Astrocyte of the spinal cord (primary cell): ENCODE results near the gene GARS1.

Source experiments
- DNase-seq: peaks from one replicate; pipeline ENCODE4 v3.0.0; 2011; ENCODE audit warnings: low read depth, low spot score
- H3K4me3 ChIP-seq: 2 replicates; pipeline ENCODE4 v1.5.1; 2011; ENCODE audit warnings: low read depth, mild to moderate bottlenecking, low read length, moderate library complexity
- in situ Hi-C: cut with HindIII; loops from 2 replicates; pipeline ENCODE4 v1.10.0; 2017; ENCODE audit warnings: low sequenced_read_pairs
- TF ChIP-seq, protein P1 (sequence below): IDR thresholded peaks from 2 replicates; pipeline ENCODE4 v1.5.1; 2012; ENCODE audit warnings: low read depth, mild to moderate bottlenecking, low read length, inconsistent platforms

The GARS1 gene

DNA sequence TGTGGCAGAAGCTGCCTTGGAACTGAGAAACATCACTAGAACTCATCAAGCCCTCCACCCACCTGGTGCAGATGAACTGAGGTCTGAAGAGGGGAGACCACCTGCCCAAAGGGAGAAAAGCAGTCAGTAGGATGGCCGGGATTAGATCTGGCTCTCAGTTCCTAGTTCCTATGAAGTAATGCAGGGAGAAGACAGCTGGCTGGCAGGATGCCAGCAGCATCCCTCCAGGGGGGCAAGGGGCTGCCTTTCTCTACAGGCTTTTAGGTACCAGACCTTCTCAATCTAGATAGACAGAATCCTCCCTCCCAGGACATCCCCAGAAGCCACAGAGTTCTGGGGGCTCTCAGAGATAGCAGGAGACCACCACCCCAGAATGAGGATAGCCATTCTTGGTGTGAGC is 79.7 kb downstream of the GARS1 start:
- in situ Hi-C loops: no loop called here
- no peak overlapping the region for H3K4me3 ChIP-seq
- TF ChIP-seq, protein P1, sequence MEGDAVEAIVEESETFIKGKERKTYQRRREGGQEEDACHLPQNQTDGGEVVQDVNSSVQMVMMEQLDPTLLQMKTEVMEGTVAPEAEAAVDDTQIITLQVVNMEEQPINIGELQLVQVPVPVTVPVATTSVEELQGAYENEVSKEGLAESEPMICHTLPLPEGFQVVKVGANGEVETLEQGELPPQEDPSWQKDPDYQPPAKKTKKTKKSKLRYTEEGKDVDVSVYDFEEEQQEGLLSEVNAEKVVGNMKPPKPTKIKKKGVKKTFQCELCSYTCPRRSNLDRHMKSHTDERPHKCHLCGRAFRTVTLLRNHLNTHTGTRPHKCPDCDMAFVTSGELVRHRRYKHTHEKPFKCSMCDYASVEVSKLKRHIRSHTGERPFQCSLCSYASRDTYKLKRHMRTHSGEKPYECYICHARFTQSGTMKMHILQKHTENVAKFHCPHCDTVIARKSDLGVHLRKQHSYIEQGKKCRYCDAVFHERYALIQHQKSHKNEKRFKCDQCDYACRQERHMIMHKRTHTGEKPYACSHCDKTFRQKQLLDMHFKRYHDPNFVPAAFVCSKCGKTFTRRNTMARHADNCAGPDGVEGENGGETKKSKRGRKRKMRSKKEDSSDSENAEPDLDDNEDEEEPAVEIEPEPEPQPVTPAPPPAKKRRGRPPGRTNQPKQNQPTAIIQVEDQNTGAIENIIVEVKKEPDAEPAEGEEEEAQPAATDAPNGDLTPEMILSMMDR: no peak
- DNase-seq: no peak

DNA sequence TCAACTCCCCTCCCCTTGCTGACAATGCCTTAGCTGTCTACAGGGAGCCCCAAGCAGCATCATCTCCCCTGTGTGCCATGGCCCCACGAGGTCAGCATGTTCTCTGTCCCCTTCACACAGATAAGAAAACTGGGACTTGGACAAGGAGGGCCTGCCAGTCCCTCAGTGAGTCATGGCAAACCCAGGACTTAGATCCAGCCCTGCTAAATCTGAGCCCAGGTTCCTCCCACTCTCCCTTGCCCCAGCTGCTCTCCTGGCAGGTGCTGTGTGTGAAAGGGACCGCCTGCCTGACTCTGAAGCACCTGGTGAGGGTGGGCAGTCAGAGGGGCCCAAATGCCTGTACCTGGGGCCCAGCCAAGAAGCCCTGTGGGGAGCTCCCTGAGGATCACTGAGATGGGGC is 80.2 kb downstream of the GARS1 start:
- in situ Hi-C loops: no loop called here
- no peak overlapping the region for H3K4me3 ChIP-seq
- TF ChIP-seq, protein P1: no peak

DNA sequence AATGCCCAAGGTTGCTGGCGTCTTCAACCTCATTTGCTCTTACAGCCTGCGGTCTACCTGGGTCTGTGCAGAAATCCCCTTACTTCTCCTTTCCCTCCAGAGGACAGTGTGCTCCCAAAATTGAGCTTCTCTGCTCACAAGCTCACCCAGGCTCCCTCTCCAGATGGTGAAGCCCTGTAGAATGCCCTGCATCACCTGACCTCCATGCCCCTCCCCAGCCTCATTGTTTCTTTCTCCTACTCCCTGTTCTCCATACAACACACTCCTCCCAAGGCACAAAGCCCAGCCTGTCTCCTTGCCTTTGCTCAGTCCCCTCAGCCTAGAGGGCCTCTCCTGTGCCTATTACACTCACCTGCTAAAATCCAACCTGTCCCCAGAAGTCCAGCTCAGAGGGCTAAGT is 84.1 kb downstream of the GARS1 start:
- DNase-seq: no peak
- TF ChIP-seq, protein P1: no peak
- no peak overlapping the region for H3K4me3 ChIP-seq
- in situ Hi-C loops: no loop called here

More for the DNA sequence above, 80.2 kb downstream of the GARS1 start:
- no peak for DNase-seq

DNA sequence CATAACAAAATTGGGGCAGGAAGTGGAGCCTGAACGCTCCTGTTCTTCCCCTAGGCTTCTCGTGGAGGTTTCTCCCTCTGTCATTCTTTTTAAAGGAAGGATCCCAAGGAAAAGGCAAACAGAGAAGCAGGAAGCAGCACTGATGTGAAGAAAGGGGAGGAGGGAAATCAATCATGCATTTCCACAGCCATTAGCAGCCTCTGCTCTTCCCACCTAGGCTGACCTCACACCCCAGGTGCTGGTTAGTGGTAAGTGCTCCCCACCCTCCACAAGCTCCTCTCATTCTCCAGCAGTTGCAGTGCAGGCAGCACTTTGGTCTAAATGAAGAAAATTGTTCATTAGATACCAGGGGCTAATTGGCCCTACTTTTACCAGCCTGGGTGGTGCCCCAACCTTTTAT is 85.0 kb downstream of the GARS1 start:
- in situ Hi-C loops: no loop called here
- H3K4me3 ChIP-seq: no peak overlapping the region
- no peak for DNase-seq
- TF ChIP-seq, protein P1: no peak

DNA sequence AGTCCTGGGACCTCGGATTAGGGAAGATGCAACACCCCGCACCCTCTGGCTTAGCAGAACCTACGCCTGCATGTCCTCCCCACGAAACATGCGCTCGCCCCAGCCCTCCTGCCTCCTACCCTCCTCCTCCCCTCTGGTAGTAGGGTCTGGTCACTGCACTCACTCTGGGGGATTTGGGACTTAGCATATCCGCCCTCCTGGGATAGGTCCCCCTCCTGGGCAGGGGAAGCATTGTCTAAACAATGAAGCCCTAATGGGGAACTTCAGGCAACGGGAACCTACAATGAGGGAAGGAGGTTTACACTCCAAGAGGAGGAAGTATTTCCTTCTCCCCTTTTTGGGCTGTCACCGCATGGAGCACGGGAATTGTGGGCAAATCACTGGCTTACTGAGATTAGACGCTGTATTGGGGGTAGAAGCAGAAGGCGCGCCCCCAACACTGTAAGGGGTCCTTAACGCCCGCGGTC is 86.7 kb downstream of the GARS1 start:
- DNase-seq: no peak
- in situ Hi-C loops: no loop called here
- TF ChIP-seq, protein P1: no peak
- no peak overlapping the region for H3K4me3 ChIP-seq

DNA sequence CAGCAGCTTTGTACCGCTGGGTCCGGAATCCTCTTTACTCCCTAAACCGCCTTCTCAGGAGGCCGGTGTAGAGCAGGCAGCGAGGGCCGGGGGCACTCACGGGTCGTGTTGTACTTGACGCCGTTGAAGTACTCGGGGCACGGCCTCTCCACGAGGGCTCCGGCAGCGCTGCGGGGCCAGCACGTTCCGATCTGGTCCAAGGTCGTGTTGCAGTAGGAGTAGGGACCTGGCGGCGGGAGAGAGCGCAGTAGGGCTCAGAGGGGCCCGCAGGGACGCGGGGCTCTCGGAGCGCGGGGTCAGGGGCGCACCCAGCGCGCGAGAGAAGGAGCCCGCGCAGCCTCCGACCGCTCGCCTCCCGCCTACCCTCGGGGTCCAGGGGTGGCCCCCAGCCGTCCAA is 87.1 kb downstream of the GARS1 start:
- H3K4me3 ChIP-seq: no peak overlapping the region
- in situ Hi-C loops: no loop called here
- TF ChIP-seq, protein P1: no peak
- no peak for DNase-seq
